Parathyroid adenoma (tissue), 2 donors: Measurements from ENCODE around the gene PSMB5.

Source experiments
- H2AFZ ChIP-seq: fragments of 300-600 bp; sonication (generic); one replicate; pipeline ENCODE4 v1.7.0; 2017; ENCODE audit warnings: antibody characterized with exemption, mild to moderate bottlenecking
- H3K27ac ChIP-seq: fragments of 300-600 bp; sonication (generic); one replicate; pipeline ENCODE4 v1.7.0; 2017
- H3K27me3 ChIP-seq: fragments of 300-600 bp; sonication (generic); one replicate; pipeline ENCODE4 v1.7.0; 2017; ENCODE audit warnings: low read length; ENCODE audit not compliant: control insufficient read depth, insufficient read depth
- H3K36me3 ChIP-seq: fragments of 300-600 bp; sonication (generic); one replicate; pipeline ENCODE4 v1.7.0; 2017; ENCODE audit warnings: low read length; ENCODE audit not compliant: control insufficient read depth, insufficient read depth
- H3K4me1 ChIP-seq: fragments of 300-600 bp; sonication (generic); one replicate; pipeline ENCODE4 v1.7.0; 2017; ENCODE audit warnings: control low read depth
- H3K4me2 ChIP-seq: fragments of 300-600 bp; sonication (generic); one replicate; pipeline ENCODE4 v1.7.0; 2017; ENCODE audit warnings: low read length
- H3K4me3 ChIP-seq: fragments of 300-600 bp; sonication (generic); one replicate; pipeline ENCODE4 v1.7.0; 2017; ENCODE audit warnings: low read depth, low read length
- H3K79me2 ChIP-seq: fragments of 300-600 bp; sonication (generic); one replicate; pipeline ENCODE4 v1.7.0; 2017; ENCODE audit warnings: control low read depth
- H3K9ac ChIP-seq: fragments of 300-600 bp; sonication (generic); one replicate; pipeline ENCODE4 v1.7.0; 2017; ENCODE audit warnings: mild to moderate bottlenecking
- H3K9me3 ChIP-seq: fragments of 300-600 bp; sonication (generic); one replicate; pipeline ENCODE4 v1.7.0; 2017; ENCODE audit warnings: low read length; ENCODE audit not compliant: control insufficient read depth
- TF ChIP-seq, protein P1 (sequence below): fragments of 300-600 bp; sonication (generic); IDR thresholded peaks from one replicate; pipeline ENCODE4 v1.7.0; 2017; ENCODE audit warnings: antibody characterized with exemption, mild to moderate bottlenecking
- donor health status: primary hyperparathyroidism.

Gene PSMB5

DNA sequence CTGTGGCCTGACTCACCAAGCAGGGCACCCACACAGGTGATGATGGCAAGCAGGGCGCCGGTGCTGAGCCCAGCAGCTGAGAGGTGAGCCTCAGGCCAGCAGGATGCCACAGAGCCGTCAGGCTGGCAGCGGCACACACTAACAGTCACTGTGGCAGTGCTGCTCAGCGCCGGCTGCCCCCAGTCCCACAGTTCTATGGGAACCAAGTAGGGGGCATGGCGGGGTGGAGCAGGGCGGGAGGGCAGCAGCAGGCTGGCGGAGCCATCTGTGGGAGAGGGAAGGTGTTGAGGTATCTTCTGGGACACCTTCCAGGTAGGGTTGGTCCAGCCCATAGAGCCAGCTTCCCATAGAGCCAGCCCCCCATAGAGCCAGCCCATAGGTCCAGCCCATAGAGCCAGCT lies 14.3 kb upstream of the PSMB5 start:
- H3K4me3 ChIP-seq, result no peak overlapping the region
- no peaks in the 10 kb centered on the region for H3K9me3 ChIP-seq
- no peaks in the 10 kb centered on the region for H3K27me3 ChIP-seq
- H3K36me3 ChIP-seq, result no peaks in the 10 kb centered on the region
- TF ChIP-seq, protein P1, sequence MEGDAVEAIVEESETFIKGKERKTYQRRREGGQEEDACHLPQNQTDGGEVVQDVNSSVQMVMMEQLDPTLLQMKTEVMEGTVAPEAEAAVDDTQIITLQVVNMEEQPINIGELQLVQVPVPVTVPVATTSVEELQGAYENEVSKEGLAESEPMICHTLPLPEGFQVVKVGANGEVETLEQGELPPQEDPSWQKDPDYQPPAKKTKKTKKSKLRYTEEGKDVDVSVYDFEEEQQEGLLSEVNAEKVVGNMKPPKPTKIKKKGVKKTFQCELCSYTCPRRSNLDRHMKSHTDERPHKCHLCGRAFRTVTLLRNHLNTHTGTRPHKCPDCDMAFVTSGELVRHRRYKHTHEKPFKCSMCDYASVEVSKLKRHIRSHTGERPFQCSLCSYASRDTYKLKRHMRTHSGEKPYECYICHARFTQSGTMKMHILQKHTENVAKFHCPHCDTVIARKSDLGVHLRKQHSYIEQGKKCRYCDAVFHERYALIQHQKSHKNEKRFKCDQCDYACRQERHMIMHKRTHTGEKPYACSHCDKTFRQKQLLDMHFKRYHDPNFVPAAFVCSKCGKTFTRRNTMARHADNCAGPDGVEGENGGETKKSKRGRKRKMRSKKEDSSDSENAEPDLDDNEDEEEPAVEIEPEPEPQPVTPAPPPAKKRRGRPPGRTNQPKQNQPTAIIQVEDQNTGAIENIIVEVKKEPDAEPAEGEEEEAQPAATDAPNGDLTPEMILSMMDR, result no peak
- no peak overlapping the region for H2AFZ ChIP-seq
- no peak overlapping the region for H3K27ac ChIP-seq
- no peaks in the 10 kb centered on the region for H3K4me1 ChIP-seq
- H3K9ac ChIP-seq, result no peak overlapping the region
- no peaks in the 10 kb centered on the region for H3K79me2 ChIP-seq
- no peak overlapping the region for H3K4me2 ChIP-seq

DNA sequence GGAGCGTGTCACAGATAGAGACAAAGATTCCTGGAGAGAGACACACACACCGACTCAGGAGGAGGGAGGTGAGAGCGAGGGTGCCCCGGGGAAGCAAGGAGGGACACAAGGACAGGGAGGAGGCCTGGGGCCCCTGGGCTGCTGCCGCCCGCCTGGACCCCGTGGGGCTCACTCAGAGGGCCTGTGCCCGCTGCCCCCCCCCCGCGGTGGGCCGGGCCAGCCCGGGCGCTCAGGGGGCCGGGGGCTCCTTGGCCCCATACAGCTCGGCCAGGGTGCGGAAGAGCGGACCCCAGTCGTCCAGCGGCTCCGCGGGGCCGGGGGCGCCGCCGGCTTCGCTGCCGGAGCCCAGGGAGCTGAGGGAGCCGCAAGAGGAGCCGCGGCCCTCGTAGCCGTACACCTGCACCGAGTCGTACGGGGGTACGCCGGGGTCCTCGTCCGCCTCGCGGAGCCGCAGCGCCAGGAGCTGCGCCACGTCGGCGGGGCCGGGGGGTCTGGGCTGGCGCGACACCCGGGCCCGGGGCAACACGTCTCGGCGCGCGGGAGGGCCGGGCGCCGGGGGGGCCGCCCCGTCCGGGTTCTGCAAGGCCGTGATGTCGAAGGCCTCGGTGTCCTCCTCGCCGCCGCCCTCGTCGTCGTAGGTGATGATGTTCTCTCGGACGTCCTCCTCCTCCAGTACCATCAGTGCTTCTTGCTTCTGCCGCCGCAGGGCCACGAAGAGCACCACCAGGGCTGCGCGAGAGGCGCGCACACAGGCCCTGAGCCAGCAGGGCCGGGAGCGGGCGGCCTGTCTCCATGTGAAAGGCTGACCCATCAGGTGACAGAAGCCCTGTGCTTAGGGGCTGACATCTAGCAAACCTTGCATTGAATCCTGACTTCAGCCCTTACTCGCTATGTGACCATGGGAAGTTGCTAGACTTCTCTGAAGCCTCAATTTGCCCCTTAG lies 13.3 kb upstream of the PSMB5 start:
- no peaks in the 10 kb centered on the region for H3K4me1 ChIP-seq
- no peak overlapping the region for H3K4me3 ChIP-seq
- TF ChIP-seq, protein P1, result no peak
- no peaks in the 10 kb centered on the region for H3K79me2 ChIP-seq
- H3K9me3 ChIP-seq, result no peaks in the 10 kb centered on the region
- H3K36me3 ChIP-seq, result no peaks in the 10 kb centered on the region
- H3K4me2 ChIP-seq, result no peak overlapping the region
- no peak overlapping the region for H3K27ac ChIP-seq
- no peak overlapping the region for H2AFZ ChIP-seq
- H3K9ac ChIP-seq, result no peak overlapping the region
- no peaks in the 10 kb centered on the region for H3K27me3 ChIP-seq

DNA sequence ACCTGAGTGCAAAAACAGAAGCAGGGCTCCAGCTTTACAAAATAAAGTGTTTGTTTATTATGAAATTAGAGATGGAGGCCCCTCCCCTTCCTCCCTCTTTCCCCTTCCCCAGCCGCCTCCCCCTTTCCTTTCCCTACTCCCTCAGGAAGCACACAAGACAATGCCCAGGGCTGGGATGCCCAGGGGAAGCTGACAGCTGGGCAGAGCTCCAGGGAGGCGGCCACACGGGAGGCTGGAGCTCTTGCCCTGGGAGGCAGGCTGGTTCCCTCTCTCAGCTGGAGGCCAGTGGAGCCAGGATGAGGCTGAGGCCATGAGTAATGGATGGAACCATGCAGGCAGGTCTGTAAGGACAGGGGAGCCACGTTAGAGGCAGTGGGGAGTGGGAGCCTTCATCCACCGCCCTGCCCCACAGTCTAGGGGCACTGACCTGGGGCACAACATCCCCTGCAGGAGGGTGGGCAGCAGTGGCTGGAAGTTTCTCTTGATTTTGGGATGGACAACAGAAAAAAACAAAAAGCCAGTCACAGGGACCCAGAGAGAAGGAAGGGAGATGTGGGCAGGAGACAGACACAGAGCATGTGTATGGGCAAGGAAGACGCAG lies 12.4 kb upstream of the PSMB5 start:
- H3K4me3 ChIP-seq, result no peak overlapping the region
- H3K9ac ChIP-seq, result no peak overlapping the region
- TF ChIP-seq, protein P1, result no peak
- no peak overlapping the region for H3K4me2 ChIP-seq
- no peak overlapping the region for H2AFZ ChIP-seq
- no peaks in the 10 kb centered on the region for H3K4me1 ChIP-seq
- no peaks in the 10 kb centered on the region for H3K27me3 ChIP-seq
- no peaks in the 10 kb centered on the region for H3K36me3 ChIP-seq
- no peaks in the 10 kb centered on the region for H3K79me2 ChIP-seq
- H3K27ac ChIP-seq, result no peak overlapping the region
- H3K9me3 ChIP-seq, result no peaks in the 10 kb centered on the region

DNA sequence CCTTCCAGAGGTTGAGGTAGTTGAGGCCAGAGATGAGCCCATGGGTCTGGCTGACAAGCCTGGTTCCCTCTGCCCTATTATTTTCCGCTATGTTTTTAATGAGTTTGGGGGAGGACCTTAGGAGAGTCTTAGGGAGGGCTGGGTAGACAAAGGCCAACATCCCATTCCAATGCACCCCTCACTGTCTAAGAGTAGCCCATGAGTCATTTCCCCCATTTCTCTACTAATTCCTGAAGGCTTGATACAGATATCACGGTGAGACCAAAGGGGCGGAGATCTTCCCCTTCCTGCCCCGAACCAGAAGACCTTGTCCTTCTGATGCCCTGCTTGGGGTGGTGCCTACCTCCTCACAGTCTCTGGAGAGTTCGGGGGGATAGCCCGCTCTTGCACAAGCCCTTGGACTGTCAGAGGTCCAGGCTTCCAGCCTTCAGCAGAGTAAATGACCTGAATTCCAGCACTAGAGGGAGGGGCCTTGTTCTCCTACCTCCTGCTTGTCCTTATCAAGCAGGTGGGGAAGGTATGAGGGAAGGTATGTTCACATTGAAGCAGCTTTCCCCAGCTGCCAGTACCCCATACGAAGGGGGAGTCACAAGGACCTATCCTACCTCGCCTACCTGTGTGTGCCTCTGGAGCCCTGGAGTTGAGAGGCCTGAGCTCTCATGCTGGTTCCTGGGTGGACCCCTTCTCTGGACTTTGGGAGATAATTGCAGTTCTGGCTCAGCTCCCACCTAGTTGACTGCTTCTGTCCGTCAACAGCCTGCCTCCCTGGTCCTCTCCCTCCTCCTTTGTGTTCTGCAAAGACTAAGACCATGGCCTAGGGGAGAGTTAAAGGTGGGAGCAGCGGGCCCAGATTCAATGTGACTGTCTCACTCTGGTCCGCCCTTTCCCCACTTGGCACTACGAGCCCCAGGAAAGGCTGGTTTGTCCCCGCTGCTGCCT lies 11.0 kb upstream of the PSMB5 start:
- no peaks in the 10 kb centered on the region for H3K27me3 ChIP-seq
- no peak overlapping the region for H3K9ac ChIP-seq
- H3K4me3 ChIP-seq, result no peak overlapping the region
- TF ChIP-seq, protein P1, result no peak
- H3K79me2 ChIP-seq, result no peaks in the 10 kb centered on the region
- no peaks in the 10 kb centered on the region for H3K36me3 ChIP-seq
- no peak overlapping the region for H3K4me2 ChIP-seq
- no peak overlapping the region for H2AFZ ChIP-seq
- no peak overlapping the region for H3K27ac ChIP-seq
- no peaks in the 10 kb centered on the region for H3K4me1 ChIP-seq
- H3K9me3 ChIP-seq, result no peaks in the 10 kb centered on the region
